Stimulated activated CD8-positive, alpha-beta memory T cell treated with anti-CD3 and anti-CD28 coated beads, Interleukin-4, amount 100 ng/mL, for 24 hours (primary cell): Measurements from ENCODE around the gene MDGA2.
"Not testable (repeated sequence)": the region's sequence is repeated elsewhere in the genome, so short reads cannot be mapped to it uniquely, and the experiment has no call there.

Source experiments
- DNase-seq: peaks from one replicate; pipeline ENCODE4 v3.0.0-alpha.2; 2020; ENCODE audit warnings: low read depth

Gene MDGA2

GRCh38 chr14:47675466-47676314 lies at the start of gene MDGA2:
MDGA2 (minus strand) TSS chr14:47675605.
- DNase-seq, result no peak

- DNase-seq, result no peak
Measured at GRCh38 chr14:47722929-47723693, 47.7 kb upstream of the MDGA2 start.

- no peak for DNase-seq
Measured at GRCh38 chr14:47720281-47720680, 44.9 kb upstream of the MDGA2 start.

GRCh38 chr14:47715330-47715729 lies 39.9 kb upstream of the MDGA2 start:
- DNase-seq, result no peak

GRCh38 chr14:47710581-47710980 lies 35.2 kb upstream of the MDGA2 start:
- no peak for DNase-seq

GRCh38 chr14:47705683-47706082 lies 30.3 kb upstream of the MDGA2 start:
- no peak for DNase-seq

- DNase-seq, result no peak
Measured at GRCh38 chr14:47691829-47692228, 16.4 kb upstream of the MDGA2 start.

GRCh38 chr14:47678993-47679392 lies 3.6 kb upstream of the MDGA2 start:
- DNase-seq, result no peak

GRCh38 chr14:47678157-47678556 lies 2.8 kb upstream of the MDGA2 start:
- no peak for DNase-seq

GRCh38 chr14:47676315-47676617 lies 861 bp upstream of the MDGA2 start:
- no peak for DNase-seq

GRCh38 chr14:47674543-47675465 lies 601 bp downstream of the MDGA2 start:
- no peak for DNase-seq

GRCh38 chr14:47674148-47674542 lies 1.3 kb downstream of the MDGA2 start:
- no peak for DNase-seq

GRCh38 chr14:47665337-47666134 lies 9.9 kb downstream of the MDGA2 start:
- no peak for DNase-seq

GRCh38 chr14:47662466-47662865 lies 12.9 kb downstream of the MDGA2 start:
- no peak for DNase-seq

GRCh38 chr14:47660158-47660557 lies 15.2 kb downstream of the MDGA2 start:
- no peak for DNase-seq

- DNase-seq, result no peak
Measured at GRCh38 chr14:47658041-47658440, 17.4 kb downstream of the MDGA2 start.

GRCh38 chr14:47657143-47657542 lies 18.3 kb downstream of the MDGA2 start:
- no peak for DNase-seq

- no peak for DNase-seq
Measured at GRCh38 chr14:47651337-47651736, 24.1 kb downstream of the MDGA2 start.

- DNase-seq, result no peak
Measured at GRCh38 chr14:47637753-47638152, 37.7 kb downstream of the MDGA2 start.

GRCh38 chr14:47626151-47627035 lies 49.0 kb downstream of the MDGA2 start:
- DNase-seq, result no peak

- DNase-seq, result not testable (repeated sequence)
Measured at GRCh38 chr14:47624126-47624525, 51.3 kb downstream of the MDGA2 start.
